ENCODE measurements around the gene NARS2.

DNA sequence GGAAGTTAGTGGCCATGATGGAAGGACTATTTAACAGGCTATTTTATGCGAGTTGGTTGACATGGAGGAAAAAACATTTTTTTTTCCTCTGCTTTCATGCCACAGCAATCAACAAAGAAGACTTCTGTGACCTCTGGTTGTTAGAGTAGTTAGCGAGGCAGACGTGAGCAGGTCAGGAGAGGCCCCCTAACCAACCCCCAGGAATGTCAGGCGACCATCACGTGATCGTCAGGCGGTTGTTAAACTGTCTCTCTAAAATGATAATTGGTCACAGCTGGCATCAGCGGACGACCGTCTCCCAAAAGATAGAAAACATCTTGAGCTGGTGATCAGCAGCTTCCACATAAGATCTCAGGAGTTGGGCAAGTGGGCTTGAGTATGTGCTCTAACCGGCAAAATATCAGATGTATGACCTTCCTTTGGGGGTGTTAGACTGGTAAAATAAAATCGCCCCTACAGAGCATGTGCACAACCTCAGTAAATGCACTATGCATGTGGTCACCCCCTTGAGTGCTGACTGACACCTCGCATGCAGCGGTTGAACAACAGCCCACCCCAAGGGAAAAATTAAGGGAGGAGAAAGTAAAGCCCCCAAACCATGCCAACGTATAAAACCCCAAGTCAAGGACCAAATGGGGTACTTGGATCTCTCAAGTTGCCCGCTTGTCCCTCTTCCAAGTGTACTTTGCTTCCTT lies 20.9 kb upstream of the NARS2 start:
- TF ChIP-seq HDAC2 (IDR thresholded peaks at IDR 0.05) (no peak), POLR2A (IDR thresholded peaks at IDR 0.05; ENCODE audit: low read depth, low read length) (no peak), SIN3A (IDR thresholded peaks at IDR 0.05; ENCODE audit: low read depth, low read length) (no peak), MXI1 (IDR thresholded peaks at IDR 0.05; ENCODE audit: low read depth, low read length) (no peak)
